Measurements from ENCODE around the gene FHDC1.

FHDC1 gene

DNA sequence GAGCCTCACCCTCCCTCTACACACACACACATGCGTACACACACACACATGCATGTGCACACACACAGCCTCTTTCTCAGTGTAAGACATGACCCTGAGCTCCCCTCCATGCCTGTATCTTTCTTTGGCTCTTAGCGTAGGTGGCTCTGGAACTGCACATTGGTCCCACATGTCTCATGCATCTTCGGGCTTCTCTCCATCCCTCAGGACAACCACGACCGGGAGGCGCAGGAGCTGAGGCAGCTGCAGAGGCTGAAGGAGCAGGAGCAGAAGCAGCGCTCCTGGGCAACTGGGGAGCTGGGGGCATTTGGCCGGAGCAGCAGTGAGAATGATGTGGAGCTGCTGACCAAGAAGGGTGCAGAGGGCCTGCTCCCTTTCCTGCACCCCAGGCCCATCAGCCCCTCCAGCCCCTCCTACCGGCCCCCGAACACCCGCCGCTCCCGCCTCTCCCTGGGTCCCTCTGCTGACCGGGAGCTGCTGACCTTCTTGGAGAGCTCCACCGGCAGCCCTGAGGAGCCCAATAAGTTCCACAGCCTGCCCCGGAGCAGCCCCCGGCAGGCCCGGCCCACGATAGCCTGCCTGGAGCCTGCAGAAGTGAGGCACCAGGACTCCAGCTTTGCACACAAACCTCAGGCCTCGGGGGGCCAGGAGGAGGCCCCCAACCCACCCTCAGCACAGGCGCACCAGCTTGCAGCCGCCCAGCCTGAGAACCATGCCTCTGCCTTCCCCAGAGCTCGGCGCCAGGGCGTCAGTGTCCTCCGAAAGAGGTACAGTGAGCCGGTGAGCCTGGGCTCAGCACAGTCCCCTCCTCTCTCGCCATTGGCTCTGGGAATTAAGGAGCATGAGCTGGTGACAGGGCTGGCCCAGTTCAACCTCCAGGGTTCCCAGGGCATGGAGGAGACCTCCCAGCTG is 38.6 kb downstream of the FHDC1 start:
- no peak for TF ChIP-seq TAF1 (IDR thresholded peaks at IDR 0.05; ENCODE audit: borderline replicate concordance, low read depth, low read length)
- TF ChIP-seq POLR2AphosphoS5 (IDR thresholded peaks at IDR 0.05; ENCODE audit: low read depth, low read length) = no peak
- TF ChIP-seq POLR2A (IDR thresholded peaks at IDR 0.05; ENCODE audit: low read depth, low read length) = no peak
- FAIRE-seq (no peak), DNase-seq (ENCODE audit: insufficient read length) (no peak)

DNA sequence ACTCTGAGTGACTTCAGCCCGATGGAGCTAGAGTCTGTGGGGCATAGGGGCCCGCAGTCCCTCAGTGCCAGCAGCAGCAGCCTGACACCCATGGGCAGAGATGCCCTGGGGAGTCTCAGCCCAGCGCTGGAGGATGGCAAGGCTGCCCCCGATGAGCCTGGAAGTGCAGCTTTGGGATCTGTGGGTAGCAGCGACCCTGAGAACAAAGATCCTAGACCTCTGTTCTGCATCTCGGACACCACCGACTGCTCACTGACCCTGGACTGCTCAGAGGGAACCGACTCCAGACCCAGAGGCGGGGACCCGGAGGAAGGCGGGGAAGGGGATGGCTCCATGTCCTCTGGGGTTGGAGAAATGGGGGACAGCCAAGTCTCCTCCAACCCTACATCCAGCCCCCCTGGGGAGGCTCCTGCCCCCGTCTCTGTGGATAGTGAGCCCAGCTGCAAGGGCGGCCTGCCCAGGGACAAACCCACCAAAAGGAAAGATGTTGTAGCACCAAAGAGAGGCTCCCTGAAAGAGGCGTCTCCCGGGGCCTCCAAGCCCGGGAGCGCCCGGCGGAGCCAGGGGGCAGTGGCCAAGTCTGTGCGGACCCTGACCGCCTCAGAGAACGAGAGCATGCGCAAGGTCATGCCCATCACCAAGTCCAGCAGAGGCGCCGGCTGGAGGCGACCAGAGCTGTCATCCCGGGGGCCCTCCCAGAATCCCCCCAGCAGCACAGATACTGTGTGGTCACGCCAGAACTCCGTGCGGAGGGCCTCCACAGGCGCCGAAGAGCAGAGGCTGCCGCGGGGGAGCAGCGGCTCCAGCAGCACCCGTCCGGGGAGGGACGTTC is 39.5 kb downstream of the FHDC1 start:
- no peak for TF ChIP-seq POLR2A (IDR thresholded peaks at IDR 0.05; ENCODE audit: low read depth, low read length)
- no peak for TF ChIP-seq POLR2AphosphoS5 (IDR thresholded peaks at IDR 0.05; ENCODE audit: low read depth, low read length)
- no peak for TF ChIP-seq TAF1 (IDR thresholded peaks at IDR 0.05; ENCODE audit: borderline replicate concordance, low read depth, low read length)
- DNase-seq (ENCODE audit: insufficient read length) (no peak), FAIRE-seq (no peak)

DNA sequence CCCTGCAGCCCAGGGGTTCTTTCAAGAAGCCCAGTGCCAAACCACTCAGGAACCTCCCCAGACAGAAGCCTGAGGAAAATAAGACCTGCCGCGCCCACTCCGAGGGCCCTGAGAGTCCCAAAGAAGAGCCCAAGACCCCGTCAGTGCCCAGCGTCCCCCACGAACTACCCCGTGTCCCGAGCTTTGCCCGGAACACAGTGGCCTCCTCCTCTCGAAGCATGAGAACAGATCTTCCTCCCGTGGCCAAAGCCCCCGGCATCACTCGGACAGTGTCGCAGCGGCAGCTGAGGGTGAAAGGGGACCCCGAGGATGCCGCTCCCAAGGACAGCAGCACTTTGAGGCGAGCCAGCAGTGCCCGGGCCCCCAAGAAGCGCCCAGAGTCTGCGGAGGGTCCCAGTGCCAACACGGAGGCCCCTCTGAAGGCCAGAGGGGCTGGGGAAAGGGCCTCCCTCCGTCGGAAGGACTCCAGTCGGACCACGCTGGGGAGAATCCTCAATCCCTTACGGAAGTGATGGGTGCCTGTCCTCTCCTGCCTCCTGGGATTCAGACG is 40.2 kb downstream of the FHDC1 start:
- FAIRE-seq = no peak
- DNase-seq (ENCODE audit: insufficient read length) = no peak
- no peak for TF ChIP-seq POLR2A (IDR thresholded peaks at IDR 0.05; ENCODE audit: low read depth, low read length)
- no peak for TF ChIP-seq TAF1 (IDR thresholded peaks at IDR 0.05; ENCODE audit: borderline replicate concordance, low read depth, low read length)
- no peak for TF ChIP-seq POLR2AphosphoS5 (IDR thresholded peaks at IDR 0.05; ENCODE audit: low read depth, low read length)

DNA sequence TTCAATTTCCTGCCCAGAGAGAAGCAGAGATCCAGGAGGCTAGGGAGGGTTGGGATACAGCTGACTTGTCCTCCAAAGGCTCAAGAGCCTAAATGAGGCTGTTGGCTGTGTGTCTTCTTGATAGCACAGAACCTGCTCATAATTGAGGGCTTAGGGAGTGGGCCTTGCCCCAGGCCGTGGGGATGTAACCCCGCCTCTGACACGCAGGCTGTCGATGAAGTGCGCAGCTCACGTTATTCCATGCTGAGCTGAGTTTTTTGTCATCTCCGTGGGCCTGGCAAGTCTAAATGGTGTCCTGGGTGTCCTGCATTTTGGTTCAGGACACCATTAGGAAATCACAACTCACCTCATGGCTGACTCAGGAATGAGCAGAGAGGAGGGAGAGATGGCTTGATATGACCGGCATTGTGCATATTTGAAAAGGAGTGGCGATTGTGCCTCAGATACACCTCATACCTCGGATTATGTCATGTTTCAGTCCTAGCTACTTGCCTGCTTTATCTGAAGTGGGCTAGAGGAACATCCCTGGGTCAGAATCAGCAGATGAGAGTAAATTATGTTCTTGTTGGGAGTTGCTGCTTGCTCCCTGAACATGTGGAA is 43.7 kb downstream of the FHDC1 start:
- DNase-seq (ENCODE audit: insufficient read length) (no peak), FAIRE-seq (no peak)
- no peak for TF ChIP-seq POLR2AphosphoS5 (IDR thresholded peaks at IDR 0.05; ENCODE audit: low read depth, low read length)
- no peak for TF ChIP-seq POLR2A (IDR thresholded peaks at IDR 0.05; ENCODE audit: low read depth, low read length)
- TF ChIP-seq TAF1 (IDR thresholded peaks at IDR 0.05; ENCODE audit: borderline replicate concordance, low read depth, low read length) = no peak

DNA sequence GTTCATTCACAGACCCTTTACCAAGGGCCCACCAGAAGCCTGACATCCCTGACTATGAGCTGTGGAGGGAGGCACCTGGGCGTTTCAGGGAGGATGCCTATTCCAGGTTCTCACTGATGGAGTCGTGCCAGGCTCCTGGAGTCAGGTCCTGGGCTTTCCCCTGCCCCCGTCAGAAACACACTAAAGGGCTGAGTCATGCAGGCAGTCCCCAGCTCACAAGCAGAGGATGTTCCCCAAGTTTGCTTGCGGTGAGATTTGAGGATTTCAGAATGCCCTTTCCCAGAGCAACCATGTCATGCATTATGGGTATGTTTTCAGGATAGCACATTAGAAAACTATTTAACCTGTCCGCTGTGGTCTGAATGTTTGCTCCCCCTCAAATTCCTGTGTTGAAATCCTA is 45.2 kb downstream of the FHDC1 start:
- DNase-seq (ENCODE audit: insufficient read length) = no peak
- FAIRE-seq = no peak

DNA sequence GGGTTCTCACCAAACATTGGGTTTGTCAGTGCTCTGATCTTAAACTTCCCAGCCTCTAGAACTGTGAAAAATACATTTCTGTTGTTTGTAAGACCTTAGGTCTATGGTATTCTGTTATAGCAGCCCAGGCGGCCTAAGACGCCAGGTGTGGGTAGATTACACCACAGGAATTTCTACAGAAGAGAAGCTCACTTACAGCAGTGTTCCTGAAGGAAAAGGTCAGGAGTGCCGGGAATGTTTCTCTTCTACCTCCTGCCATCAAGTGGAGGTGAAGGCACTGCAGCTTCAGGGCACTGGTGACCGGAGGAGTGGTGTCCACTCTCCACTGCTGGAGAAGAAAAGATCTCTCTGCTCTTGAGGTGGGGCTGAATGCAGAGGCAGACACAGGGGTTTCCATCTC is 45.7 kb downstream of the FHDC1 start:
- FAIRE-seq (no peak), DNase-seq (ENCODE audit: insufficient read length) (no peak)
- TF ChIP-seq POLR2A (IDR thresholded peaks at IDR 0.05; ENCODE audit: low read depth, low read length) (no peak), TAF1 (IDR thresholded peaks at IDR 0.05; ENCODE audit: borderline replicate concordance, low read depth, low read length) (no peak), POLR2AphosphoS5 (IDR thresholded peaks at IDR 0.05; ENCODE audit: low read depth, low read length) (no peak)

More for the DNA sequence above, 45.2 kb downstream of the FHDC1 start:
- TF ChIP-seq POLR2A (IDR thresholded peaks at IDR 0.05; ENCODE audit: low read depth, low read length) = no peak
- no peak for TF ChIP-seq TAF1 (IDR thresholded peaks at IDR 0.05; ENCODE audit: borderline replicate concordance, low read depth, low read length)
- no peak for TF ChIP-seq POLR2AphosphoS5 (IDR thresholded peaks at IDR 0.05; ENCODE audit: low read depth, low read length)

DNA sequence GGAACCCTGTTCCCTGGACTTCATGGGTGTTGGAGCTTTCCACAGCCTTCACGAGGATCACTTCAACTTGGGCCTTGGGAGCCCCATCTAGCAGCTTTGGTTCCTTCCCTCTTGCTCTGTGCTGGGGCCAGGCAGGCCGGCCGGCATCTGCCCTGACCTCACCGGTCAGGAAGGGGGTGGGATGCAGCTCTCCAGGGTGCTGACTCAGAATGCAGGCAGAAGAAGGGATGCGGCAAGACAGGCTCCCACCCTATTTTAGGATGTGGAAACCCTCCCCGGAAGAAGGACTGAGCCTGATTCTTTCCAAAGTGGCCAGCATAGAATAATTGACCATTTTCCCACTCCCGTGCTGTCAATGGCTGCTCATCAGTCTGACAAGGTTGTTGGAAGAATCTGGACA is 47.1 kb downstream of the FHDC1 start:
- DNase-seq (ENCODE audit: insufficient read length) = no peak
- no peak for TF ChIP-seq POLR2A (IDR thresholded peaks at IDR 0.05; ENCODE audit: low read depth, low read length)
- no peak for TF ChIP-seq TAF1 (IDR thresholded peaks at IDR 0.05; ENCODE audit: borderline replicate concordance, low read depth, low read length)
- no peak for TF ChIP-seq POLR2AphosphoS5 (IDR thresholded peaks at IDR 0.05; ENCODE audit: low read depth, low read length)
- no peak for FAIRE-seq

DNA sequence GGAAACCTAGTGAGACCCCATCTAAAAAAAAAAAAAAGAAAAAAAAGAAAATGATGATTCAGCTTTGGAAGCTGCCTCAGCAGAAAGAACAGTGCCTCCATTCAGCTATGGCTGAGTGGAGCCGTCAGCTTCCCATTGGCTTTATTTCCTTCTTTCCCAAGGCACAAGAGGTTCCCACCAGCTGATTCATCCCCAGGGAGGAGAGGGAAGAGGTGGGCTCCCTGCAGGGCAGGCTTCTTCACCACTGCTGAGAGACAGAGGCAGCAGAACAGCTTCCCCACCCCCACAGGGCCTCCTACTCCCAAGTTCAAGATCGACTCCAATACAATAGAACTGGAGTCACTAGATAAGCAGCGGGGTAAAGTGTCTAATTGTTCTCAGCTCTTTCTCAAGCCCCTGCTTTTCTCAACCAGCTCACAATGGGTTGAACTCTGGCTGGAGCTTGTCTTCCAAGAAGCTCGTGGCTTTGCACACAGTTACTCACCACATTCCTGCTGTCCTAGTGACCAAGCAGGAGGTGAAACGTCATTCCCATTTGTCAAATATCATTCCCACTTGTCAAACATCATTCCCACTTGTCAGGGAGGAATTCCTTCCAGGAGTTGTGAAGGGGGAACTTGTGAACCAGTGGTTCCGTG is 47.8 kb downstream of the FHDC1 start:
- TF ChIP-seq POLR2A (IDR thresholded peaks at IDR 0.05; ENCODE audit: low read depth, low read length) (no peak), POLR2AphosphoS5 (IDR thresholded peaks at IDR 0.05; ENCODE audit: low read depth, low read length) (no peak)
- DNase-seq (ENCODE audit: insufficient read length) (no peak), FAIRE-seq (no peak)

DNA sequence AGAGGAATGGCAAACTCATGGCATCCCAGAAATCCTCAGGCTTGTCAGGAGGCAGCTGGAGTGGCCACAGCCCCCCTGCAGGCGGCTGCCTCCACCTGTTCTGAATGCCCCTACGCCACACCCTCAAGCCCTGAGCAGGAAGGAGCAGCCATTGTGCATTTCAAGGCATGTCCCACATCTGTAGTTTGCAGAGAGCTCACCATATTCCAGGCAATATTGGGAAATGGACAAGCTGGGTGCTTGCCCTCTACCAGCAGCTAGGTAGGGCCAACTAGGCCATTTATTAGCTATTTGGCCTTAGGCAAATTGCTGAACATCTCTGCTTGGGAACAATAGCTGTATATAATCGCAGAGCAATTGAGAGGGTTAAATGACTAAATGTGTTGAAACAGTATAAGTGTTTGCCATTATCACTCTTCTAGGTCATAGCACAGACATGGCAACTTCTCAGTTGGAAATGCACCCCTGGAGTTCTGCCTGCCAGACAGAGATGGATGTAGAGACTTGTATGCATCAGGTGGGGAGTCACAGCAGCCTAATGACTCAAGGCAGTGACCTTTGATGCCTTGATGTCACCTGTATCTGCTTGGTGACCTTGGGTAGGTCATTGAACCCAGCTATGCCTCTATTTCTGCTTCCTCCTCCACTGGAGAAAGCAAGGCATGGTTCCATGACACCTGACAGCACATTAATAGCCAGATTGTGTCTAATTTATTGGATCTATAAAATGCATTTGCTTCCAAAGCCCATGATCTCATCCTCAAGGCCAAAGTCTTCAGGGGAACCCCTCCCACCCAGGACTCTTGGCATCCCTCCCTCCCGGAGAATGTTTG is 52.8 kb downstream of the FHDC1 start:
- no peak for FAIRE-seq
- no peak for DNase-seq (ENCODE audit: insufficient read length)
- TF ChIP-seq POLR2A (IDR thresholded peaks at IDR 0.05; ENCODE audit: low read depth, low read length) (no peak), TAF1 (IDR thresholded peaks at IDR 0.05; ENCODE audit: borderline replicate concordance, low read depth, low read length) (no peak), POLR2AphosphoS5 (IDR thresholded peaks at IDR 0.05; ENCODE audit: low read depth, low read length) (no peak)

DNA sequence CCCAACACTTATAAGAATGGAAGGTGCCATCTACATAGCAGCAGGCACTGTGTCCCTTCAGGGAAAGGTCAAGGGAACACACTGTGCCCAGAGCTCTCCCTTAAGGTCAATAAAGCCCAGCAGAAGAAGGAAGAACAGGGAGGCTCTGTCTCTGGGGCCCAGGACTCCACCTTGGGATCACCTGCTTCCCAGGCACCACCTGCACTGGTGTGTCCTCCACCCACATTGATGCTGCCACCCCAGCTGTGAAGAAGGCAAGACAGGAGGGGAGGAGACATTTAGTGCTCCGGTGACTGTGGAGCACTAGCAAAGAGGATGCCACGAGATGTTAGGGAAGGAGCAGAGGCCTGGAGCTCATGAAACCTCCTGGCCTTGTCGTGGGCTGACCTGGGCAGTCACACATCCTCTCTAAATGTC is 53.4 kb downstream of the FHDC1 start:
- no peak for TF ChIP-seq POLR2AphosphoS5 (IDR thresholded peaks at IDR 0.05; ENCODE audit: low read depth, low read length)
- no peak for TF ChIP-seq POLR2A (IDR thresholded peaks at IDR 0.05; ENCODE audit: low read depth, low read length)

More for the DNA sequence above, 53.4 kb downstream of the FHDC1 start:
- DNase-seq (ENCODE audit: insufficient read length) = no peak
- FAIRE-seq = no peak
